ENCODE data around the gene PHF19. TPM values are rescaled to one million over a fixed set of nuclear protein-coding genes. Genes with fewer than 3 reads are reported as not detected.

The PHF19 gene
- total RNA-seq, 1 experiment from 2014 or later = 66.8 TPM

- no peaks in the 10 kb centered on the region for H3K27me3 ChIP-seq (ENCODE audit: insufficient read depth, low read length)
- no CpG with 5 or more reads among the region's 3 CpGs for WGBS (ENCODE audit: extremely low coverage, insufficient read length, low lambda C conversion rate)
- H3K14ac ChIP-seq (ENCODE audit: insufficient read depth, low read length) = no peak overlapping the region
- Mint-ChIP-seq H3K27ac (no peak overlapping the region), H3K4me3 (no peak overlapping the region), H3K27me3 (ENCODE audit: low read depth) (no peaks in the 10 kb centered on the region), H3K4me1 (peaks cover 42 to 62% of the 10 kb centered on the region in 2 experiments), H3K36me3 (ENCODE audit: insufficient read depth in 1 of 3, low read depth in 3 of 3) (peaks cover 0 to 6% (median 5%) of the 10 kb centered on the region in 3 experiments; a peak in 3 of 7 replicates), H3K9me3 (peaks cover 0 to 4% of the 10 kb centered on the region in 2 experiments; a peak in 1 of 5 replicates)
- no peak overlapping the region for H2BK12ac ChIP-seq (ENCODE audit: insufficient read length, low read depth, low read length)
- H3K23ac ChIP-seq (ENCODE audit: insufficient read length, low read depth, low read length) = no peak overlapping the region
- no peaks in the 10 kb centered on the region for H4K20me1 ChIP-seq (ENCODE audit: control insufficient read depth, insufficient read depth, insufficient read length)
- no peak overlapping the region for H3K9ac ChIP-seq (ENCODE audit: extremely low read depth, insufficient read length, low read length)
- H2BK15ac ChIP-seq (ENCODE audit: low read depth, low read length) = no peak overlapping the region
- H3K4me1 ChIP-seq (ENCODE audit: insufficient read depth, low read length) = peaks cover 5% of the 10 kb centered on the region; the same call in 1 of the 2 replicates
- H4K5ac ChIP-seq (ENCODE audit: insufficient read length, low read depth, low read length) = no peak overlapping the region
- H2BK20ac ChIP-seq (ENCODE audit: low read depth, low read length, poor library complexity, severe bottlenecking) = no peak overlapping the region
- no peaks in the 10 kb centered on the region for H3K9me3 ChIP-seq (ENCODE audit: control insufficient read depth, low read depth, low read length)
- no peak overlapping the region for H3K56ac ChIP-seq (ENCODE audit: insufficient read length, low read depth, low read length)
- H2AFZ ChIP-seq (ENCODE audit: low read length) = no peak overlapping the region
- no peak overlapping the region for H3K27ac ChIP-seq (ENCODE audit: insufficient read length, low read depth, low read length)
- no peak overlapping the region for H3T11ph ChIP-seq (ENCODE audit: low read length)
- no peaks in the 10 kb centered on the region for H3K79me2 ChIP-seq (ENCODE audit: insufficient read depth, low read length)
- H4K8ac ChIP-seq (replicated peaks; ENCODE audit: insufficient read length, low read depth, low read length) = no peak overlapping the region
- H3K23me2 ChIP-seq (ENCODE audit: insufficient read length, low read depth, low read length, poor library complexity, severe bottlenecking) = no peaks in the 10 kb centered on the region
- no peak overlapping the region for H3K4me2 ChIP-seq (ENCODE audit: insufficient read depth, insufficient read length, low read length)
- H4K91ac ChIP-seq (ENCODE audit: insufficient read length, low read depth, low read length) = no peak overlapping the region
- TF ChIP-seq CTCF (conservative IDR thresholded peaks at IDR 0.05) = no peak
- DNase-seq = no peak
- H2BK5ac ChIP-seq (ENCODE audit: insufficient read length, low read length) = no peak overlapping the region
- no peak overlapping the region for H2AK5ac ChIP-seq (ENCODE audit: insufficient read length, low read length)
- no peaks in the 10 kb centered on the region for H3K79me1 ChIP-seq (ENCODE audit: insufficient read depth, low read depth, low read length, poor library complexity, severe bottlenecking)
- H3K4ac ChIP-seq (ENCODE audit: low read depth, low read length) = no peak overlapping the region
- H2BK120ac ChIP-seq (ENCODE audit: low read depth, low read length, poor library complexity, severe bottlenecking) = no peak overlapping the region
- no peak overlapping the region for H3K18ac ChIP-seq (ENCODE audit: insufficient read length, low read depth, low read length)
These were observed 43.8 kb upstream of the PHF19 start for GRCh38 chr9:120920806-120921178.

Measured in H9 (cell line).